ENCODE results near the gene RAET1E. TPM values are rescaled to one million over a fixed set of nuclear protein-coding genes. Genes with fewer than 3 reads are reported as not detected.
A peak's percentile ranks its signal among the peaks of the same experiment; 100 is the strongest.
"Not testable (repeated sequence)": the region's sequence is repeated elsewhere in the genome, so short reads cannot be mapped to it uniquely, and the experiment has no call there.

RAET1E gene
- total RNA-seq, 1 experiment from 2014 or later: not detected

DNA sequence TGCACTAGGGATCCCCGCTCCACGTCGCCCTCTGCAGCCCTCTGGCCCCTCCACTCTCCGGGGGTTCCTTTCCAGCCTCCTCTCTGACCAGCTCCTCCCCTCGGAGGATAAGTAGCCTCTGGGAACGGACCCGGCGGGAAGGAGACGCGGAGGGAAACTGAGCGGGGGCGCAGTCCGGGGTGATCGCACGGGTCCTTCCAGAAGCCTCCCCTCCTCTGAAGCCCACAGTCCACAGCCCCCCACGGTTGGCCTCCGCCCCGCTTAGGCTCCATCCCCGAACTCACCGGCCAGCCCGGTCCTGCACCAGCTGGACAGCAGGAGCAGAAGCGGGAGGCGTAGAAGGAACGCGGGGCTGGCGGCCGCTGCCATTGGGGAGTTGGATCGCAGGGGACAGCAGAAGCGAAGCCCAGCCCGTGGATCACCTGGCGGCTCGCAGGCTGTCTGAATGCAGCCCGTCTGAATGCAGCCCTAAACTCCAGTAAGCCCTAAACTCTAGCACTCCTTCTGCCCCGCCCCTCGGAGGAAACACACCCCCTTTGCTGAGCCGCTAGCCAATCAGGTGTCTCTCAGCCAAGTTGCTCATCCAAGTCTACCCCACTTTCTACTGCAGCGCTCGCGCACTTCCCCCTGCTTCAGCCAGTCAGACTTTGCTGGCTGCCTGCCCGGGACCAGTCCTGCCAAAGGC is 24.9 kb upstream of the RAET1E start, which contains the start of gene RAET1G:
RAET1G (minus strand) TSS at position 480 of the 685 bp plus-strand sequence; CDS start at position 369, 111 bp downstream.
- H3K36me3 Mint-ChIP-seq (ENCODE audit: insufficient read depth, unreplicated experiment): peaks cover 11% of the 10 kb centered on the region
- TF ChIP-seq, protein P1, sequence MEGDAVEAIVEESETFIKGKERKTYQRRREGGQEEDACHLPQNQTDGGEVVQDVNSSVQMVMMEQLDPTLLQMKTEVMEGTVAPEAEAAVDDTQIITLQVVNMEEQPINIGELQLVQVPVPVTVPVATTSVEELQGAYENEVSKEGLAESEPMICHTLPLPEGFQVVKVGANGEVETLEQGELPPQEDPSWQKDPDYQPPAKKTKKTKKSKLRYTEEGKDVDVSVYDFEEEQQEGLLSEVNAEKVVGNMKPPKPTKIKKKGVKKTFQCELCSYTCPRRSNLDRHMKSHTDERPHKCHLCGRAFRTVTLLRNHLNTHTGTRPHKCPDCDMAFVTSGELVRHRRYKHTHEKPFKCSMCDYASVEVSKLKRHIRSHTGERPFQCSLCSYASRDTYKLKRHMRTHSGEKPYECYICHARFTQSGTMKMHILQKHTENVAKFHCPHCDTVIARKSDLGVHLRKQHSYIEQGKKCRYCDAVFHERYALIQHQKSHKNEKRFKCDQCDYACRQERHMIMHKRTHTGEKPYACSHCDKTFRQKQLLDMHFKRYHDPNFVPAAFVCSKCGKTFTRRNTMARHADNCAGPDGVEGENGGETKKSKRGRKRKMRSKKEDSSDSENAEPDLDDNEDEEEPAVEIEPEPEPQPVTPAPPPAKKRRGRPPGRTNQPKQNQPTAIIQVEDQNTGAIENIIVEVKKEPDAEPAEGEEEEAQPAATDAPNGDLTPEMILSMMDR (IDR thresholded peaks at IDR 0.05; ENCODE audit: unreplicated experiment): no peak
- no peaks in the 10 kb centered on the region for H3K9me3 Mint-ChIP-seq (ENCODE audit: low read depth, unreplicated experiment)
- peak; percentile 83 for DNase-seq
- peak within 1 kb of the TSS; percentile 71 for H3K27ac Mint-ChIP-seq (ENCODE audit: unreplicated experiment)
- peak within 1 kb of the TSS; percentile 82 for H3K4me3 Mint-ChIP-seq (ENCODE audit: low read depth, unreplicated experiment)
- peaks cover 7% of the 10 kb centered on the region for H3K4me1 Mint-ChIP-seq (ENCODE audit: low read depth, unreplicated experiment)
- intact Hi-C loops (cut with micrococcal nuclease; ENCODE audit: unreplicated experiment): loop anchor here (10.0 kb wide), 2 partner anchors 58 to 378 kb away; partner anchors contain the start of genes LRP11 and PPIL4
- CTCF ChIA-PET: no interaction called here
- H3K27me3 Mint-ChIP-seq (ENCODE audit: unreplicated experiment): peaks cover 28% of the 10 kb centered on the region
- BruUV-seq (replicated peaks): no TSS peak

DNA sequence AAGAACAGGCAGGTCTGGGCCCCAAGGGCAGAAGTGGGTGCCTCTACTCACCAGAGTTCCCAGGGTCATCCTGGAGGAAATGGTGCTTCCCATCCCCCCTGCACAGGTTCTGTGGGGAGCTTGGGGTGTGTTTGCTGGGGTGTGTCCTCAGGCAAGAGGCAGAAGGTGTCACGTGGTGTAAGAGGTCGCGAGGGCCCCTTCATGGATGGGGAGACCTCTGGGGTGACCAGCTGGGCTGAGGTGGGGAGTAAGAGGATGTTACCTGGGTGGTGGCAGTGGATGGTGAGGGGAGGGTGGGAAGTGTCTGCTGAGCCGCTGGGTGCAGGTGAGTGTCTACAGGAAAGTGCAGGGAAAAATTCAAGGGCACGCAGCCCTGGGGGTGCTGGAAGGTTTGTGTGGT is 24.2 kb upstream of the RAET1E start:
- DNase-seq; BruUV-seq (replicated peaks); CTCF ChIA-PET; H3K27ac Mint-ChIP-seq (ENCODE audit: unreplicated experiment); H3K9me3 Mint-ChIP-seq (ENCODE audit: low read depth, unreplicated experiment); H3K4me1 Mint-ChIP-seq (ENCODE audit: low read depth, unreplicated experiment): not testable (repeated sequence)
- Mint-ChIP-seq H3K36me3 (ENCODE audit: insufficient read depth, unreplicated experiment) (peaks cover 11% of the 10 kb centered on the region), H3K27me3 (ENCODE audit: unreplicated experiment) (peaks cover 27% of the 10 kb centered on the region), H3K4me3 (ENCODE audit: low read depth, unreplicated experiment) (peak overlapping the region; percentile 82)
- intact Hi-C loops (cut with micrococcal nuclease; ENCODE audit: unreplicated experiment): loop anchor here (10.0 kb wide), 2 partner anchors 57 to 377 kb away; partner anchors contain the start of genes LRP11 and PPIL4

DNA sequence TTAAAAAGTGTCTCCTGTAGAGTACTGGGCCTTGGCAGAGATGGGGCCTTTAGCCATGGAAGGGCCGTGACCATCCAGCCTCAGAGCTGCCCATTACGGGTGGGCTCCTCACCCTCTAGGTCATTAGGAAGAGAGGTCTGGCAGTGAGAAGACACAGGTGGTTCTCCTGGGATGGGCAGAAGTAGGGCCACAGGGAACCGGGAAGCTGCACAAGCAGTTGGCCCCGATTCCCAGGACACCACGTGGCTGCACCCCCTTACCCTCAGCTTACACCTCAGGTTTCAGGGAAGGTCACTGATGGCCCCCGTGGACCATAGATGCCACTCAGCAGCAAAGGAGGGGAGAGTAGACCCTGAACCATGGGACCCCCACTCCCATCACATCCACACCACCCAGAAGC is 23.4 kb upstream of the RAET1E start:
- Mint-ChIP-seq H3K27ac (ENCODE audit: unreplicated experiment) (no peak overlapping the region), H3K4me3 (ENCODE audit: low read depth, unreplicated experiment) (peak overlapping the region; percentile 82), H3K4me1 (ENCODE audit: low read depth, unreplicated experiment) (peaks cover 7% of the 10 kb centered on the region), H3K27me3 (ENCODE audit: unreplicated experiment) (peaks cover 27% of the 10 kb centered on the region), H3K9me3 (ENCODE audit: low read depth, unreplicated experiment) (no peaks in the 10 kb centered on the region), H3K36me3 (ENCODE audit: insufficient read depth, unreplicated experiment) (peaks cover 11% of the 10 kb centered on the region)
- DNase-seq: no peak
- intact Hi-C loops (cut with micrococcal nuclease; ENCODE audit: unreplicated experiment): loop anchor here (10.0 kb wide), 2 partner anchors 57 to 377 kb away; partner anchors contain the start of genes LRP11 and PPIL4
- TF ChIP-seq, protein P1 (IDR thresholded peaks at IDR 0.05; ENCODE audit: unreplicated experiment): no peak
- no TSS peak for BruUV-seq (replicated peaks)
- CTCF ChIA-PET: no interaction called here

DNA sequence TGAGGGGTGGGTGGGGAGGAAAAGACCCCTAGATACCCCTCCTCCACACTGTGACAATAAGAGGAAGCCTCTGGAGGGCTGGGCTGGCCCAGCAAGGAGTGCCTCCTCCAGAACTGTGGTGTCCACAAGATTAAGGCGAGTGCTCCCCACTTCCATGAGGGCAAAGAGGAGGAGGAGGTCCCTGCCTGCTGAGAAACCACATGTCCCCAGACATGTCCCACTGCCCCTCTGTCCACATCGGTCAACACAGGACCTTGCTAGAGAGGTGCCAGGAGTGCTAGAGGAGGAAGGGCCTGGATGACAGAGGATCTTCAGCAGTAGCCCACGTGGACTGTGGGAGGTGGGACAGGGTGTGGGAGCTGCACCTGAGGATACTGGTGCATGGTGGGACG is 21.9 kb upstream of the RAET1E start:
- H3K36me3 Mint-ChIP-seq (ENCODE audit: insufficient read depth, unreplicated experiment): peaks cover 11% of the 10 kb centered on the region
- DNase-seq: no peak
- BruUV-seq (replicated peaks): no TSS peak
- TF ChIP-seq, protein P1 (IDR thresholded peaks at IDR 0.05; ENCODE audit: unreplicated experiment): no peak
- peaks cover 7% of the 10 kb centered on the region for H3K4me1 Mint-ChIP-seq (ENCODE audit: low read depth, unreplicated experiment)
- no peak overlapping the region for H3K4me3 Mint-ChIP-seq (ENCODE audit: low read depth, unreplicated experiment)
- peaks cover 27% of the 10 kb centered on the region for H3K27me3 Mint-ChIP-seq (ENCODE audit: unreplicated experiment)
- H3K9me3 Mint-ChIP-seq (ENCODE audit: low read depth, unreplicated experiment): no peaks in the 10 kb centered on the region
- no peak overlapping the region for H3K27ac Mint-ChIP-seq (ENCODE audit: unreplicated experiment)
- intact Hi-C loops (cut with micrococcal nuclease; ENCODE audit: unreplicated experiment): loop anchor here (10.0 kb wide), 2 partner anchors 55 to 375 kb away; partner anchors contain the start of genes LRP11 and PPIL4
- CTCF ChIA-PET: no interaction called here

DNA sequence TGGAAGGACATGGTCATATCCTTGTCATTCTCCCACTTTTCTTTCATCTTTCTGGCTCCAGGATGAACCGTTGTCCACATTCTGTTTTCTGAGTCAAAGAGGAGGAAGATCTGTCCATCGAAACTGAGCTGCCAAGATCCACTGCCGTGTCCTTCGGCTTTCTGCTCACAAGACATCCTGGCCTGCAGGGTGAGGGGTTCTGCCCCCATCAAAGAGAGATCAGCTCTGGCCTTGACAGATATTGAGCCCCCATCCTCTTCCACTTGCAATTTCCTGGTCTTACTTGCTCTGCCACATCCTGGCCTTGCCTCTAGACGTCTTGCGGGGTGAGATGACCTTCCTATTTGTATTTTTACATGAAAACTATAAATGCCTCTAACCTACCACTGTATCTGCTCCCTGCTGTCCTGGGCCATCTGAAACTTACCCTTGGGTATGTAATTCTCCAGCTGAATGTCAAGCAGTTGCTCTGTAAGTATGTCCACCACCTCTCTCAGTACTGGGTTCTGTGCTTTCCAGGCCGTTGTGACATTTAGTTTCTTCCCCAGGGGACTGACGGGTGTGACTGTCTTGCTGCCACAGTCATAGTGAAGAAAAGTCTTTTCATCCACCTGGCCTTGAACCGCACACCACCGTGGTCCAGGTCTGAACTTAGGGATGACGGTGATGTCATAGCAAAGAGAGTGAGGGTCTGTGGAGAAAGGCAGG is 21.4 kb upstream of the RAET1E start:
- CTCF ChIA-PET: not testable (repeated sequence)

More for the DNA sequence above, 21.4 kb upstream of the RAET1E start:
- Mint-ChIP-seq H3K27me3 (ENCODE audit: unreplicated experiment) (peaks cover 30% of the 10 kb centered on the region), H3K36me3 (ENCODE audit: insufficient read depth, unreplicated experiment) (peaks cover 11% of the 10 kb centered on the region)
- H3K9me3 Mint-ChIP-seq (ENCODE audit: low read depth, unreplicated experiment); H3K4me3 Mint-ChIP-seq (ENCODE audit: low read depth, unreplicated experiment); intact Hi-C loops (cut with micrococcal nuclease; ENCODE audit: unreplicated experiment); DNase-seq; BruUV-seq (replicated peaks); H3K4me1 Mint-ChIP-seq (ENCODE audit: low read depth, unreplicated experiment); H3K27ac Mint-ChIP-seq (ENCODE audit: unreplicated experiment): not testable (repeated sequence)

Measured in Calu3 (cell line).